ENCODE results near the gene RPSA. TPM values are rescaled to one million over a fixed set of nuclear protein-coding genes. Genes with fewer than 3 reads are reported as not detected.

RPSA gene
- total and polyA plus RNA-seq, 9 of the 15 experiments (the other 6 are each of a cell fraction or from before 2014, with no cell fraction given), result 2,290 to 4,272 (median 2,730) TPM

DNA sequence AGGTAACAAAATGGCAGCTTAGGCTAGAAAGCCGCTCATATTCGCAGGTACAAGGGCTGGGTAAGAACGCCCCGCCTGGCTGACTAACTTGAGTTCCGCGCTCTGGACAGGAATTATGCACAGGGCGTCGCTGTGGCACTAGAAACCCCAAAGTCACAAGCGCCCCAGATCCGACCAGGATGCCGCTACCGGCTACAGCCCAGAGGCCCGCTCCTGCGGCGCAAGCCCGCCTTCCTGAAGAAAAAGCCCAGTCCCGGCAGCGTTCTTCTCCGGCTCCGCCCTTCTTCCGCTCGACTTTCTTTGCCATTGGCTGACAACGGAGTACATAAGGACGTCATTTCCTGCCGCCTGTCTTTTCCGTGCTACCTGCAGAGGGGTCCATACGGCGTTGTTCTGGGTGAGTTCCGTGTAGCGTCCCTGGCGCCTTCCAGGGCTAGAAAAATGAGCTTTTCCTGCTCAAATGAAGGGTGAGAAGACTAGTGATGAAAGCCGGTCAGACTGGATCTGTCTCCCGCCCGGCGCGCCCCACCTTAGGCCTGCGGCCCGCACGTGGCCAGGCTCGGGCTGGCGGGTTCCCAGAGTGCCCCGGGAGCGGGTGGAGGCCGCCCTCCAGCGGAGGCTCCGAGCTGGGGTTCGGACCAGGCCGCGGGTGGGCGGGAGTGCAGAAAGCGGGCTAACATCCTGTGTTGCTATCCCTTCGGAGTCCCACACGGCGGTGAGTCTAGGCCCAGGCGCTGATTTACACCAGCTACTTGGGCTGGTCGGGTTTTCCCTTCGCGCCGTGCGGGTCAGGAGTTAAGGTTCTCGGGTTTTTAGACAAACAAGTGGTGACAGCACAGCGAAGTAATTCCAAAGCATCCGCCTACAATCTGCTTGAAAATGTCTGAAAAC is at the start of gene RPSA (continued):
- 0 out of 2 replicates have a peak, but pooled peaks have one; percentile 65 for TF ChIP-seq HIVEP1 (CRISPR knock-in tag; IDR thresholded peaks at IDR 0.05)
- TF ChIP-seq MTF1 (CRISPR knock-in tag; IDR thresholded peaks at IDR 0.05; ENCODE audit: borderline replicate concordance), result no peak
- no peak for TF ChIP-seq XRCC4 (IDR thresholded peaks at IDR 0.05; ENCODE audit: extremely low read depth, insufficient read depth, insufficient read length)
- TF ChIP-seq ZNF830 (CRISPR knock-in tag; IDR thresholded peaks at IDR 0.05), result 0 out of 2 replicates have a peak, but pooled peaks have one; percentile 85
- peak; percentile 58; the same call in 1 of the 2 replicates for TF ChIP-seq NCOR1 (IDR thresholded peaks at IDR 0.05)
- no peak for TF ChIP-seq ZNF124 (CRISPR knock-in tag; IDR thresholded peaks at IDR 0.05)
- TF ChIP-seq, protein P1, sequence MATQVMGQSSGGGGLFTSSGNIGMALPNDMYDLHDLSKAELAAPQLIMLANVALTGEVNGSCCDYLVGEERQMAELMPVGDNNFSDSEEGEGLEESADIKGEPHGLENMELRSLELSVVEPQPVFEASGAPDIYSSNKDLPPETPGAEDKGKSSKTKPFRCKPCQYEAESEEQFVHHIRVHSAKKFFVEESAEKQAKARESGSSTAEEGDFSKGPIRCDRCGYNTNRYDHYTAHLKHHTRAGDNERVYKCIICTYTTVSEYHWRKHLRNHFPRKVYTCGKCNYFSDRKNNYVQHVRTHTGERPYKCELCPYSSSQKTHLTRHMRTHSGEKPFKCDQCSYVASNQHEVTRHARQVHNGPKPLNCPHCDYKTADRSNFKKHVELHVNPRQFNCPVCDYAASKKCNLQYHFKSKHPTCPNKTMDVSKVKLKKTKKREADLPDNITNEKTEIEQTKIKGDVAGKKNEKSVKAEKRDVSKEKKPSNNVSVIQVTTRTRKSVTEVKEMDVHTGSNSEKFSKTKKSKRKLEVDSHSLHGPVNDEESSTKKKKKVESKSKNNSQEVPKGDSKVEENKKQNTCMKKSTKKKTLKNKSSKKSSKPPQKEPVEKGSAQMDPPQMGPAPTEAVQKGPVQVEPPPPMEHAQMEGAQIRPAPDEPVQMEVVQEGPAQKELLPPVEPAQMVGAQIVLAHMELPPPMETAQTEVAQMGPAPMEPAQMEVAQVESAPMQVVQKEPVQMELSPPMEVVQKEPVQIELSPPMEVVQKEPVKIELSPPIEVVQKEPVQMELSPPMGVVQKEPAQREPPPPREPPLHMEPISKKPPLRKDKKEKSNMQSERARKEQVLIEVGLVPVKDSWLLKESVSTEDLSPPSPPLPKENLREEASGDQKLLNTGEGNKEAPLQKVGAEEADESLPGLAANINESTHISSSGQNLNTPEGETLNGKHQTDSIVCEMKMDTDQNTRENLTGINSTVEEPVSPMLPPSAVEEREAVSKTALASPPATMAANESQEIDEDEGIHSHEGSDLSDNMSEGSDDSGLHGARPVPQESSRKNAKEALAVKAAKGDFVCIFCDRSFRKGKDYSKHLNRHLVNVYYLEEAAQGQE (IDR thresholded peaks at IDR 0.05; ENCODE audit: borderline replicate concordance), result peak; percentile 19; the same call in 1 of the 2 replicates
- TF ChIP-seq, protein P1 (CRISPR knock-in tag; IDR thresholded peaks at IDR 0.05; ENCODE audit: low read depth), result peak; percentile 76
- peak; percentile 13; the same call in 1 of the 2 replicates for TF ChIP-seq CHD2 (IDR thresholded peaks at IDR 0.05; ENCODE audit: low read depth, low read length)
- TF ChIP-seq, protein P2, sequence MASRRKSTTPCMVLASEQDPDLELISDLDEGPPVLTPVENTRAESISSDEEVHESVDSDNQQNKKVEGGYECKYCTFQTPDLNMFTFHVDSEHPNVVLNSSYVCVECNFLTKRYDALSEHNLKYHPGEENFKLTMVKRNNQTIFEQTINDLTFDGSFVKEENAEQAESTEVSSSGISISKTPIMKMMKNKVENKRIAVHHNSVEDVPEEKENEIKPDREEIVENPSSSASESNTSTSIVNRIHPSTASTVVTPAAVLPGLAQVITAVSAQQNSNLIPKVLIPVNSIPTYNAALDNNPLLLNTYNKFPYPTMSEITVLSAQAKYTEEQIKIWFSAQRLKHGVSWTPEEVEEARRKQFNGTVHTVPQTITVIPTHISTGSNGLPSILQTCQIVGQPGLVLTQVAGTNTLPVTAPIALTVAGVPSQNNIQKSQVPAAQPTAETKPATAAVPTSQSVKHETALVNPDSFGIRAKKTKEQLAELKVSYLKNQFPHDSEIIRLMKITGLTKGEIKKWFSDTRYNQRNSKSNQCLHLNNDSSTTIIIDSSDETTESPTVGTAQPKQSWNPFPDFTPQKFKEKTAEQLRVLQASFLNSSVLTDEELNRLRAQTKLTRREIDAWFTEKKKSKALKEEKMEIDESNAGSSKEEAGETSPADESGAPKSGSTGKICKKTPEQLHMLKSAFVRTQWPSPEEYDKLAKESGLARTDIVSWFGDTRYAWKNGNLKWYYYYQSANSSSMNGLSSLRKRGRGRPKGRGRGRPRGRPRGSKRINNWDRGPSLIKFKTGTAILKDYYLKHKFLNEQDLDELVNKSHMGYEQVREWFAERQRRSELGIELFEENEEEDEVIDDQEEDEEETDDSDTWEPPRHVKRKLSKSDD (conservative IDR thresholded peaks at IDR 0.05; ENCODE audit: low read length), result peak; percentile 15; the same call in 1 of the 2 replicates
- peak; percentile 98 for TF ChIP-seq TAF7 (tag; IDR thresholded peaks at IDR 0.05)
- TF ChIP-seq ZNF3 (CRISPR knock-in tag; IDR thresholded peaks at IDR 0.05), result no peak
- TF ChIP-seq, protein P3, sequence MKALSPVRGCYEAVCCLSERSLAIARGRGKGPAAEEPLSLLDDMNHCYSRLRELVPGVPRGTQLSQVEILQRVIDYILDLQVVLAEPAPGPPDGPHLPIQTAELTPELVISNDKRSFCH (CRISPR knock-in tag; IDR thresholded peaks at IDR 0.05), result no peak
- TF ChIP-seq, protein P3 (tag; IDR thresholded peaks at IDR 0.05), result peak; percentile 92
- 0 out of 2 replicates have a peak, but pooled peaks have one; percentile 50 for TF ChIP-seq GATAD2A (IDR thresholded peaks at IDR 0.05)
- TF ChIP-seq ERF (CRISPR knock-in tag; IDR thresholded peaks at IDR 0.05), result peak; percentile 85; the same call in 1 of the 2 replicates
- 0 out of 2 replicates have a peak, but pooled peaks have one; percentile 44 for TF ChIP-seq ZNF134 (CRISPR knock-in tag; conservative IDR thresholded peaks at IDR 0.05)
